ENCODE measurements around the gene PCNX2.

Gene PCNX2

DNA sequence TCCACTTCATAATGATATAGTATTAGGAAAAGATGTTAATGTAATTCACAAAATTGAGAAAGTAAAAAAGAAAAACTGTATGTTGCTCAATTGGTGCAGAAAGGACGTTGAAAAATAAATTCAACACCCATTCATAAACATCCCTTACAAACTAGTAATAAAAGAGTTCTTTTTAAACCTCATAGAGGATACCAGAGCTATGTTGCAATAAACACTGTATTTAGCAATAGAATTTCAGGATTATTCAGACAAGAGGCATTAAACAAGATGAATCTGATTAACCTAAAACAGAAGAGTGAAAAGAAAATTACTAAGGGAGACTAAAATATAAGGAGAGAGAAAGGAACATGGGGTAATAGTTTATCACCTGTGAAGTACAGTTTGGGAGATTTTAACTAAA, 190.3 kb downstream of the PCNX2 start:
- ChIA-PET POLR2A (no interaction called here), CTCF (interaction anchor here (0.6 kb wide), 2 partner anchors 90 to 1104 kb away, joined by 3 to 5 read pairs; no protein-coding TSS in a partner anchor)
- no peak overlapping the region for H3K4me3 ChIP-seq (ENCODE audit: low read depth, low read length)
- H3K4me1 ChIP-seq (ENCODE audit: control insufficient read depth, insufficient read depth, low read length) = peaks cover 4% of the 10 kb centered on the region; the same call in 1 of the 2 replicates
- no peaks in the 10 kb centered on the region for H3K9me3 ChIP-seq (ENCODE audit: control insufficient read depth, insufficient read depth, low read depth, low read length)
- no peak overlapping the region for H3K27ac ChIP-seq (ENCODE audit: extremely low read depth, low read depth, low read length)
- no peak for TF ChIP-seq ZNF146 (tag by site-specific recombination; IDR thresholded peaks at IDR 0.05)
- TF ChIP-seq ZNF555 (tag by site-specific recombination; conservative IDR thresholded peaks at IDR 0.05) = no peak
- TF ChIP-seq ZNF785 (tag by site-specific recombination; IDR thresholded peaks at IDR 0.05) = no peak
- no peak for TF ChIP-seq KLF7 (tag by site-specific recombination; IDR thresholded peaks at IDR 0.05; ENCODE audit: borderline replicate concordance)
- no peak for TF ChIP-seq KLF10 (tag by site-specific recombination; IDR thresholded peaks at IDR 0.05)
- no peak for TF ChIP-seq ZFP3 (tag by site-specific recombination; IDR thresholded peaks at IDR 0.05; ENCODE audit: low read depth)
- TF ChIP-seq ZNF19 (tag by site-specific recombination; IDR thresholded peaks at IDR 0.05; ENCODE audit: low read depth) = no peak
- no peak for TF ChIP-seq ZNF239 (tag by site-specific recombination; IDR thresholded peaks at IDR 0.05)
- TF ChIP-seq ZNF560 (tag by site-specific recombination; IDR thresholded peaks at IDR 0.05; ENCODE audit: borderline replicate concordance) = no peak
- TF ChIP-seq ZNF776 (tag by site-specific recombination; IDR thresholded peaks at IDR 0.05; ENCODE audit: borderline replicate concordance) = no peak
- H3K36me3 ChIP-seq (ENCODE audit: control insufficient read depth in 2 of 2, insufficient read depth in 1 of 2, low read length in 2 of 2) = peaks cover 0 to 3% of the 10 kb centered on the region in 2 experiments; a peak in 1 of 3 replicates

GRCh38 chr1:233102341-233102740, 193.2 kb downstream of the PCNX2 start:
- Histone ChIP-seq H3K36me3 (ENCODE audit: control insufficient read depth in 2 of 2, insufficient read depth in 1 of 2, low read length in 2 of 2) (no peaks in the 10 kb centered on the region), H3K4me1 (ENCODE audit: control insufficient read depth, insufficient read depth, low read length) (peaks cover 4% of the 10 kb centered on the region; the same call in 1 of the 2 replicates), H3K4me3 (ENCODE audit: low read depth, low read length) (no peak overlapping the region), H3K27ac (ENCODE audit: extremely low read depth, low read depth, low read length) (no peak overlapping the region), H3K9me3 (ENCODE audit: control insufficient read depth, insufficient read depth, low read depth, low read length) (no peaks in the 10 kb centered on the region)
- CTCF ChIA-PET = no interaction called here
- POLR2A ChIA-PET = no interaction called here
- TF ChIP-seq ZNF19 (tag by site-specific recombination; IDR thresholded peaks at IDR 0.05; ENCODE audit: low read depth) (no peak), ZNF311 (tag by site-specific recombination; IDR thresholded peaks at IDR 0.05; ENCODE audit: borderline replicate concordance) (no peak), BCL6B (tag by site-specific recombination; IDR thresholded peaks at IDR 0.05) (no peak), ZNF391 (tag by site-specific recombination; IDR thresholded peaks at IDR 0.05; ENCODE audit: borderline replicate concordance, low read depth) (no peak), ZNF280D (tag by site-specific recombination; IDR thresholded peaks at IDR 0.05) (no peak), ZNF623 (tag by site-specific recombination; IDR thresholded peaks at IDR 0.05) (no peak), ZNF624 (tag by site-specific recombination; IDR thresholded peaks at IDR 0.05) (no peak), SCRT2 (tag by site-specific recombination; IDR thresholded peaks at IDR 0.05) (peak; percentile 36; the same call in 1 of the 2 replicates), ZNF133 (tag by site-specific recombination; IDR thresholded peaks at IDR 0.05) (0 out of 2 replicates have a peak, but pooled peaks have one; percentile 47), ZBTB49 (tag by site-specific recombination; IDR thresholded peaks at IDR 0.05; ENCODE audit: low read depth) (no peak), ZSCAN18 (tag by site-specific recombination; IDR thresholded peaks at IDR 0.05) (no peak)
